B cell (primary cell): ENCODE measurements around the gene CDYL. TPM values are rescaled to one million over a fixed set of nuclear protein-coding genes. Genes with fewer than 3 reads are reported as not detected.

Experiments used
- ATAC-seq: fragments of 200-7000 bp; cut with Tn5 transposase; one replicate; pipeline ENCODE4 v1.10.0; 2021; ENCODE audit warnings: low read depth, mild to moderate bottlenecking, moderate number of reproducible peaks, moderate library complexity
- CTCF ChIA-PET: fragments of 350-600 bp; sonication (Branson Sonifier 250); formaldehyde crosslinking; loops from one replicate; lab custom pipeline; 2021; ENCODE audit warnings: antibody characterized with exemption, inconsistent platforms; lab: Charles Lee
- POLR2A ChIA-PET: fragments of 350-600 bp; sonication (Branson Sonifier 250); formaldehyde crosslinking; loops from one replicate; lab custom pipeline; 2021; ENCODE audit warnings: antibody characterized with exemption; lab: Charles Lee
- DNase-seq: peaks from one replicate; pipeline ENCODE4 v3.0.0; 2013
- H2AFZ ChIP-seq: 2 replicates; pipeline ENCODE4 v1.6.1; 2012; ENCODE audit warnings: mild to moderate bottlenecking, low read depth, low read length; ENCODE audit not compliant: insufficient read depth, poor library complexity, severe bottlenecking
- H3K27ac ChIP-seq, 2 donors: 1 replicate in 1 of 2; 2 replicates in 1 of 2; pipeline ENCODE4 v1.5.1; 2012 to 2013; ENCODE audit warnings: low read length in 2 of 2, mild to moderate bottlenecking in 2 of 2, moderate library complexity in 1 of 2
- H3K27me3 ChIP-seq, 4 experiments: fragments of 200-600 bp in 1 of 4; sonication (generic) in 1 of 4; replicated peaks in 1 of 4; 1 replicate in 2 of 4; 2 replicates in 2 of 4; pipeline versions ENCODE4 v1.6.1 to v1.7.0; 2013 to 2016; ENCODE audit warnings: low read length in 3 of 4, mild to moderate bottlenecking in 2 of 4, mixed read lengths in 1 of 4, moderate library complexity in 1 of 4; ENCODE audit not compliant: insufficient read depth in 4 of 4, control insufficient read depth in 3 of 4; ENCODE audit errors: control extremely low read depth in 1 of 4
- H3K36me3 ChIP-seq, 2 experiments: replicated peaks in 1 of 2; 1 replicate in 1 of 2; 2 replicates in 1 of 2; pipeline versions ENCODE4 v1.6.1 to v1.7.1; 2013; ENCODE audit warnings: low read length in 1 of 2; ENCODE audit not compliant: insufficient read depth in 2 of 2, control insufficient read depth in 1 of 2; ENCODE audit errors: control extremely low read depth in 1 of 2, extremely low read depth in 1 of 2
- H3K4me1 ChIP-seq, 2 donors: fragments of 200-600 bp in 1 of 2; sonication (generic) in 1 of 2; 1 replicate in 1 of 2; 2 replicates in 1 of 2; pipeline versions ENCODE4 v1.5.1 to v1.6.1; 2013 to 2017; ENCODE audit warnings: low read length in 2 of 2; ENCODE audit not compliant: control insufficient read depth in 2 of 2, insufficient read depth in 2 of 2
- H3K4me2 ChIP-seq: replicated peaks from 2 replicates; pipeline ENCODE3; 2012; ENCODE audit warnings: mild to moderate bottlenecking, low read depth, low read length; ENCODE audit not compliant: poor library complexity, severe bottlenecking
- H3K4me3 ChIP-seq, 5 experiments: fragments of 200-600 bp in 1 of 5; sonication (generic) in 1 of 5; 1 replicate in 3 of 5; 2 replicates in 2 of 5; pipeline versions ENCODE4 v1.5.1 to v1.7.0; 2011 to 2016; ENCODE audit warnings: low read length in 4 of 5, mild to moderate bottlenecking in 4 of 5, low read depth in 2 of 5, control low read depth in 1 of 5, moderate library complexity in 1 of 5; ENCODE audit not compliant: insufficient read depth in 1 of 5; ENCODE audit errors: control extremely low read depth in 1 of 5, extremely low read depth in 1 of 5
- H3K79me2 ChIP-seq: fragments of 200-600 bp; sonication (generic); one replicate; pipeline ENCODE4 v1.6.0; 2016; ENCODE audit warnings: low read length; ENCODE audit not compliant: control insufficient read depth, insufficient read depth
- H3K9ac ChIP-seq: fragments of 200-600 bp; sonication (generic); 2 replicates; pipeline ENCODE4 v1.6.1; 2017; ENCODE audit warnings: mild to moderate bottlenecking, low read length, moderate library complexity
- H3K9me3 ChIP-seq, 3 donors: one replicate each; pipeline versions ENCODE4 v1.6.1 to v1.7.1; 2013; ENCODE audit warnings: low read length in 2 of 3; ENCODE audit not compliant: control insufficient read depth in 2 of 3, insufficient read depth in 1 of 3; ENCODE audit errors: control extremely low read depth in 1 of 3
- H4K20me1 ChIP-seq: 2 replicates; pipeline ENCODE4 v1.6.0; 2012; ENCODE audit warnings: mild to moderate bottlenecking, low read length; ENCODE audit not compliant: insufficient read depth, control insufficient read depth, poor library complexity, severe bottlenecking
- H3K27ac Mint-ChIP-seq: one replicate; pipeline ENCODE4 v1.8.0; 2021; ENCODE audit warnings: mixed read lengths
- H3K27me3 Mint-ChIP-seq: one replicate; pipeline ENCODE4 v1.8.0; 2021; ENCODE audit warnings: mixed read lengths
- H3K4me1 Mint-ChIP-seq: one replicate; pipeline ENCODE4 v1.8.0; 2021; ENCODE audit warnings: mixed read lengths
- H3K4me3 Mint-ChIP-seq: one replicate; pipeline ENCODE4 v1.8.0; 2021; ENCODE audit warnings: mixed read lengths
- H3K9me3 Mint-ChIP-seq: one replicate; pipeline ENCODE4 v1.8.0; 2022; ENCODE audit warnings: mixed read lengths; ENCODE audit not compliant: insufficient read depth
- EZH2 ChIP-seq: IDR thresholded peaks from 2 replicates; pipeline ENCODE4 v1.6.1; 2012; ENCODE audit warnings: borderline replicate concordance, low read depth, mild to moderate bottlenecking, moderate library complexity, low read length; ENCODE audit not compliant: insufficient read depth, poor library complexity, severe bottlenecking
- WGBS: methylation state at CpG from one replicate; pipeline ENCODE4 v1.1.5; 2013; ENCODE audit warnings: missing lambda C conversion rate; ENCODE audit not compliant: insufficient coverage; 5-methylcytosine and 5-hydroxymethylcytosine counted together
- intact Hi-C: fragments of 100-400 bp; cut with micrococcal nuclease; formaldehyde crosslinking; loops from one replicate; pipeline ENCODE4 v1.10.0; 2022
- polyA plus RNA-seq: library from polyadenylated mRNA; depleted of rRNA; stranded (reverse); fragments of >200 nt; gene quantifications from 2 replicates; pipeline ENCODE4 v1.2.3, GENCODE V29; 2012
- total RNA-seq, 2 donors: library from RNA; stranded (reverse); fragments of 120-200 nt in 1 of 2; gene quantifications; 1 replicate in 1 of 2; 2 replicates in 1 of 2; pipeline versions ENCODE4 v1.2.3 to v1.2.4, GENCODE V29; 2013 to 2022
- TF ChIP-seq, protein P1 (sequence below): fragments of 200-600 bp; IDR thresholded peaks from one replicate; pipeline ENCODE4 v1.8.0; 2022; ENCODE audit warnings: antibody characterized with exemption, mild to moderate bottlenecking

CDYL gene
- total and polyA plus RNA-seq, 2 donors (not counting 1 experiment from before 2014, with no cell fraction given): 15.6 to 63.0 TPM

DNA sequence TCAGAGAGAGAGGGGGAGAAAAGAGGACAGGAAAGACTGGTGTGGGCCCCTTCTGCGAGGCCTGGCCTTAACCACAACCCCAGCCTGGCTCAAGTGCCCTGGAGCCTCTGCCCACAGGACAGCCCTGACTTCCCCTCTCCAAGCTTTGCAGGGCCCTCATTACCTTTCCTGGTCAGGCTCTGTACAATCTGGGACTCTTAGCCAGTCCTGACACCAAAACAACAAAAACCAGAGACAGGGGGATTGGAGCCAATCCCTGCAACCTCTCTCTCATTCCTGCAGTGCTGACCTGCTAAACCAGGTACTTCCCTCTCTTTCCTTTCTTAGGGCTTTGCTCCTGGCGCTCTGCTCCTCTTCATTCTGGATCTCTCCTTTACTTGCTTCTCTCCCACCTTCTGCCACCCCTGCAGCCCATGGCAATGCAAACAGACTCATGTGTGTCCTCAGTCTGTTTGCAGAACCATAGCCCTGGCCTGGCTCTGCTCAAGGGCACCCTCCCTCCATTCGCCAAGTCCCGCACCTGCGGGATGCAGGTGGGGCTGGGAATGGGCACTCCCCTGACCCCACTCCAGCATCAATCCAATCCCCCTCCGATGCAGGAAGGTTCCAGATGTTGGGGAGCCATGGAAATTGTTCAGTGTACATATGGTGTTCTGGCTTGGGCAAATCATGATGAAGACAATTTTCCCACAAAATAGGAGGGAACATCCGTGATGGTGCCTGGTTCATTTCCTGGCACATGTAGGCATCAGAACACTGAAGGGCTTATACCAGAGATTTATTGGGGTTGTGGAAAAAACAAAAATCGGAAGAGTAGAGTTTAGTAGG is 189.6 kb downstream of the CDYL start:
- CTCF ChIA-PET: no interaction called here
- 66% methylated on average over 3 of the region's 8 CpGs for WGBS
- POLR2A ChIA-PET: no interaction called here

More for the DNA sequence above, 189.6 kb downstream of the CDYL start:
- H2AFZ ChIP-seq: no peak overlapping the region
- no peak overlapping the region for H3K9ac ChIP-seq
- ATAC-seq (no peak), DNase-seq (no peak)
- Mint-ChIP-seq H3K27ac (no peak overlapping the region), H3K4me1 (no peaks in the 10 kb centered on the region), H3K9me3 (no peaks in the 10 kb centered on the region), H3K27me3 (peaks cover 6% of the 10 kb centered on the region), H3K4me3 (no peak overlapping the region)
- no peaks in the 10 kb centered on the region for H3K79me2 ChIP-seq
- intact Hi-C loops: no loop called here
- H3K4me3 ChIP-seq: no peak overlapping the region
- H4K20me1 ChIP-seq: no peaks in the 10 kb centered on the region
- peaks cover 0 to under 1% (median 0%) of the 10 kb centered on the region in 4 experiments for H3K27me3 ChIP-seq
- TF ChIP-seq, protein P1, sequence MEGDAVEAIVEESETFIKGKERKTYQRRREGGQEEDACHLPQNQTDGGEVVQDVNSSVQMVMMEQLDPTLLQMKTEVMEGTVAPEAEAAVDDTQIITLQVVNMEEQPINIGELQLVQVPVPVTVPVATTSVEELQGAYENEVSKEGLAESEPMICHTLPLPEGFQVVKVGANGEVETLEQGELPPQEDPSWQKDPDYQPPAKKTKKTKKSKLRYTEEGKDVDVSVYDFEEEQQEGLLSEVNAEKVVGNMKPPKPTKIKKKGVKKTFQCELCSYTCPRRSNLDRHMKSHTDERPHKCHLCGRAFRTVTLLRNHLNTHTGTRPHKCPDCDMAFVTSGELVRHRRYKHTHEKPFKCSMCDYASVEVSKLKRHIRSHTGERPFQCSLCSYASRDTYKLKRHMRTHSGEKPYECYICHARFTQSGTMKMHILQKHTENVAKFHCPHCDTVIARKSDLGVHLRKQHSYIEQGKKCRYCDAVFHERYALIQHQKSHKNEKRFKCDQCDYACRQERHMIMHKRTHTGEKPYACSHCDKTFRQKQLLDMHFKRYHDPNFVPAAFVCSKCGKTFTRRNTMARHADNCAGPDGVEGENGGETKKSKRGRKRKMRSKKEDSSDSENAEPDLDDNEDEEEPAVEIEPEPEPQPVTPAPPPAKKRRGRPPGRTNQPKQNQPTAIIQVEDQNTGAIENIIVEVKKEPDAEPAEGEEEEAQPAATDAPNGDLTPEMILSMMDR: no peak
- TF ChIP-seq EZH2: no peak
- no peak overlapping the region for H3K27ac ChIP-seq
- H3K4me1 ChIP-seq: no peaks in the 10 kb centered on the region
- no peak overlapping the region for H3K4me2 ChIP-seq
- no peaks in the 10 kb centered on the region for H3K9me3 ChIP-seq
- no peaks in the 10 kb centered on the region for H3K36me3 ChIP-seq
